BLaER1 (cell line): ENCODE data around the gene CORIN.

ENCODE experiments used
- H3K27ac ChIP-seq: shearing (Covaris generic); formaldehyde crosslinking; 2 replicates; pipeline ENCODE4 v1.8.1; 2022
- H3K27me3 ChIP-seq: shearing (Covaris generic); formaldehyde crosslinking; 2 replicates; pipeline ENCODE4 v1.8.1; 2022
- H3K36me3 ChIP-seq: shearing (Covaris generic); formaldehyde crosslinking; 2 replicates; pipeline ENCODE4 v1.8.1; 2022
- H3K4me1 ChIP-seq: shearing (Covaris generic); formaldehyde crosslinking; 2 replicates; pipeline ENCODE4 v1.8.1; 2022
- H3K4me2 ChIP-seq: shearing (Covaris generic); formaldehyde crosslinking; 2 replicates; pipeline ENCODE4 v1.8.1; 2022
- H3K4me3 ChIP-seq: shearing (Covaris generic); formaldehyde crosslinking; 2 replicates; pipeline ENCODE4 v1.8.1; 2022
- H3K9ac ChIP-seq: shearing (Covaris generic); formaldehyde crosslinking; 2 replicates; pipeline ENCODE4 v1.8.1; 2022
- H3K9me3 ChIP-seq: shearing (Covaris generic); formaldehyde crosslinking; 2 replicates; pipeline ENCODE4 v1.8.1; 2022
- H4K20me1 ChIP-seq: shearing (Covaris generic); formaldehyde crosslinking; 2 replicates; pipeline ENCODE4 v1.8.1; 2022
- Cebpa-rat ChIP-seq: shearing (Covaris generic); IDR thresholded peaks from 2 replicates; pipeline ENCODE4 v1.8.1; 2022

Gene CORIN

GRCh38 chr4:47817275-47817674 is 20.6 kb downstream of the CORIN start:
- Histone ChIP-seq H3K4me2 (no peak overlapping the region), H3K36me3 (no peaks in the 10 kb centered on the region), H3K9me3 (no peaks in the 10 kb centered on the region), H3K4me3 (no peak overlapping the region), H3K27ac (no peak overlapping the region), H3K27me3 (no peaks in the 10 kb centered on the region), H3K9ac (no peak overlapping the region), H4K20me1 (no peaks in the 10 kb centered on the region), H3K4me1 (peaks cover 12% of the 10 kb centered on the region)
- TF ChIP-seq Cebpa-rat, result no peak

GRCh38 chr4:47816748-47817147 is 21.1 kb downstream of the CORIN start:
- Histone ChIP-seq H3K9me3 (no peaks in the 10 kb centered on the region), H3K4me1 (peaks cover 12% of the 10 kb centered on the region), H3K4me2 (no peak overlapping the region), H4K20me1 (no peaks in the 10 kb centered on the region), H3K27ac (no peak overlapping the region), H3K4me3 (no peak overlapping the region), H3K9ac (no peak overlapping the region), H3K27me3 (no peaks in the 10 kb centered on the region), H3K36me3 (no peaks in the 10 kb centered on the region)
- no peak for TF ChIP-seq Cebpa-rat

- Histone ChIP-seq H3K27me3 (no peaks in the 10 kb centered on the region), H3K4me1 (peaks cover 8% of the 10 kb centered on the region), H3K9ac (no peak overlapping the region), H3K4me2 (no peak overlapping the region), H3K4me3 (no peak overlapping the region), H3K36me3 (no peaks in the 10 kb centered on the region), H3K27ac (no peak overlapping the region), H4K20me1 (no peaks in the 10 kb centered on the region), H3K9me3 (no peaks in the 10 kb centered on the region)
- no peak for TF ChIP-seq Cebpa-rat
These were observed 23.1 kb downstream of the CORIN start for GRCh38 chr4:47814618-47815295.

- Histone ChIP-seq H3K4me2 (no peak overlapping the region), H3K9me3 (no peaks in the 10 kb centered on the region), H3K27me3 (no peaks in the 10 kb centered on the region), H3K27ac (no peak overlapping the region), H4K20me1 (no peaks in the 10 kb centered on the region), H3K36me3 (no peaks in the 10 kb centered on the region), H3K9ac (no peak overlapping the region), H3K4me1 (no peaks in the 10 kb centered on the region), H3K4me3 (no peak overlapping the region)
- no peak for TF ChIP-seq Cebpa-rat
These were observed 28.1 kb downstream of the CORIN start for GRCh38 chr4:47809654-47810203.

GRCh38 chr4:47804598-47804997 is 33.3 kb downstream of the CORIN start:
- no peak for TF ChIP-seq Cebpa-rat
- no peaks in the 10 kb centered on the region for H3K36me3 ChIP-seq
- no peak overlapping the region for H3K4me3 ChIP-seq
- H3K4me1 ChIP-seq, result no peaks in the 10 kb centered on the region
- H3K9me3 ChIP-seq, result no peaks in the 10 kb centered on the region
- no peaks in the 10 kb centered on the region for H4K20me1 ChIP-seq
- H3K4me2 ChIP-seq, result no peak overlapping the region
- H3K27ac ChIP-seq, result no peak overlapping the region
- H3K27me3 ChIP-seq, result no peaks in the 10 kb centered on the region
- H3K9ac ChIP-seq, result no peak overlapping the region

GRCh38 chr4:47801481-47802002 is 36.3 kb downstream of the CORIN start:
- Histone ChIP-seq H3K9me3 (no peaks in the 10 kb centered on the region), H3K27ac (no peak overlapping the region), H3K4me3 (no peak overlapping the region), H4K20me1 (no peaks in the 10 kb centered on the region), H3K4me2 (no peak overlapping the region), H3K9ac (no peak overlapping the region), H3K4me1 (no peaks in the 10 kb centered on the region), H3K36me3 (no peaks in the 10 kb centered on the region), H3K27me3 (no peaks in the 10 kb centered on the region)
- TF ChIP-seq Cebpa-rat, result no peak

GRCh38 chr4:47798165-47798564 is 39.7 kb downstream of the CORIN start:
- Histone ChIP-seq H3K4me1 (no peaks in the 10 kb centered on the region), H3K36me3 (no peaks in the 10 kb centered on the region), H3K4me2 (no peak overlapping the region), H3K9ac (no peak overlapping the region), H3K27me3 (no peaks in the 10 kb centered on the region), H4K20me1 (no peaks in the 10 kb centered on the region), H3K27ac (no peak overlapping the region), H3K4me3 (no peak overlapping the region), H3K9me3 (no peaks in the 10 kb centered on the region)
- TF ChIP-seq Cebpa-rat, result no peak

GRCh38 chr4:47791965-47792364 is 45.9 kb downstream of the CORIN start:
- Histone ChIP-seq H3K27ac (no peak overlapping the region), H3K9me3 (no peaks in the 10 kb centered on the region), H3K36me3 (no peaks in the 10 kb centered on the region), H3K4me1 (no peaks in the 10 kb centered on the region), H3K9ac (no peak overlapping the region), H4K20me1 (no peaks in the 10 kb centered on the region), H3K27me3 (no peaks in the 10 kb centered on the region), H3K4me2 (no peak overlapping the region), H3K4me3 (no peak overlapping the region)
- no peak for TF ChIP-seq Cebpa-rat

GRCh38 chr4:47790105-47790504 is 47.8 kb downstream of the CORIN start:
- Histone ChIP-seq H3K4me3 (no peak overlapping the region), H3K36me3 (no peaks in the 10 kb centered on the region), H3K27ac (no peak overlapping the region), H3K27me3 (no peaks in the 10 kb centered on the region), H3K4me1 (no peaks in the 10 kb centered on the region), H3K9ac (no peak overlapping the region), H3K9me3 (no peaks in the 10 kb centered on the region), H4K20me1 (no peaks in the 10 kb centered on the region), H3K4me2 (no peak overlapping the region)
- no peak for TF ChIP-seq Cebpa-rat

GRCh38 chr4:47788126-47788525 is 49.7 kb downstream of the CORIN start:
- Histone ChIP-seq H3K36me3 (no peaks in the 10 kb centered on the region), H3K4me3 (no peak overlapping the region), H3K9ac (no peak overlapping the region), H3K27me3 (no peaks in the 10 kb centered on the region), H3K9me3 (no peaks in the 10 kb centered on the region), H3K27ac (no peak overlapping the region), H3K4me2 (no peak overlapping the region), H3K4me1 (no peaks in the 10 kb centered on the region), H4K20me1 (no peaks in the 10 kb centered on the region)
- no peak for TF ChIP-seq Cebpa-rat

- no peaks in the 10 kb centered on the region for H3K9me3 ChIP-seq
- no peak overlapping the region for H3K27ac ChIP-seq
- H3K4me1 ChIP-seq, result no peaks in the 10 kb centered on the region
- H3K36me3 ChIP-seq, result no peaks in the 10 kb centered on the region
- H3K4me2 ChIP-seq, result no peak overlapping the region
- no peak for TF ChIP-seq Cebpa-rat
- H4K20me1 ChIP-seq, result no peaks in the 10 kb centered on the region
- no peak overlapping the region for H3K4me3 ChIP-seq
- no peaks in the 10 kb centered on the region for H3K27me3 ChIP-seq
- H3K9ac ChIP-seq, result no peak overlapping the region
These were observed 50.9 kb downstream of the CORIN start for GRCh38 chr4:47786958-47787370.
